GM12892 (cell line): Measurements from ENCODE around the gene CLDN18. TPM values are rescaled to one million over a fixed set of nuclear protein-coding genes. Genes with fewer than 3 reads are reported as not detected.

ENCODE experiments used
- DNase-seq: peaks from one replicate; pipeline ENCODE4 v3.0.0; 2011; ENCODE audit not compliant: insufficient read length
- FAIRE-seq: peaks from 2 replicates; lab custom pipeline; 2011; peaks lifted over from hg19 to GRCh38; lab: Jason Lieb, UNC
- POLR2A ChIP-seq: IDR thresholded peaks from 2 replicates; pipeline ENCODE4 v1.6.1; 2011; ENCODE audit warnings: low read depth, low read length, control low read depth
- POLR2AphosphoS5 ChIP-seq: IDR thresholded peaks from 2 replicates; pipeline ENCODE4 v1.6.1; 2011; ENCODE audit warnings: low read depth, low read length, control low read depth
- TAF1 ChIP-seq: IDR thresholded peaks from 2 replicates; pipeline ENCODE4 v1.6.1; 2011; ENCODE audit warnings: low read depth, mild to moderate bottlenecking, control low read depth, low read length, borderline replicate concordance
- polyA plus RNA-seq: library from polyadenylated mRNA; unstranded; fragments of >200 nt; gene quantifications from one replicate; pipeline ENCODE4 v1.2.1, GENCODE V29; 2012; ENCODE audit warnings: missing spikeins, inconsistent platforms; ENCODE audit not compliant: missing spikeins

Gene CLDN18
- polyA plus RNA-seq = not detected

DNA sequence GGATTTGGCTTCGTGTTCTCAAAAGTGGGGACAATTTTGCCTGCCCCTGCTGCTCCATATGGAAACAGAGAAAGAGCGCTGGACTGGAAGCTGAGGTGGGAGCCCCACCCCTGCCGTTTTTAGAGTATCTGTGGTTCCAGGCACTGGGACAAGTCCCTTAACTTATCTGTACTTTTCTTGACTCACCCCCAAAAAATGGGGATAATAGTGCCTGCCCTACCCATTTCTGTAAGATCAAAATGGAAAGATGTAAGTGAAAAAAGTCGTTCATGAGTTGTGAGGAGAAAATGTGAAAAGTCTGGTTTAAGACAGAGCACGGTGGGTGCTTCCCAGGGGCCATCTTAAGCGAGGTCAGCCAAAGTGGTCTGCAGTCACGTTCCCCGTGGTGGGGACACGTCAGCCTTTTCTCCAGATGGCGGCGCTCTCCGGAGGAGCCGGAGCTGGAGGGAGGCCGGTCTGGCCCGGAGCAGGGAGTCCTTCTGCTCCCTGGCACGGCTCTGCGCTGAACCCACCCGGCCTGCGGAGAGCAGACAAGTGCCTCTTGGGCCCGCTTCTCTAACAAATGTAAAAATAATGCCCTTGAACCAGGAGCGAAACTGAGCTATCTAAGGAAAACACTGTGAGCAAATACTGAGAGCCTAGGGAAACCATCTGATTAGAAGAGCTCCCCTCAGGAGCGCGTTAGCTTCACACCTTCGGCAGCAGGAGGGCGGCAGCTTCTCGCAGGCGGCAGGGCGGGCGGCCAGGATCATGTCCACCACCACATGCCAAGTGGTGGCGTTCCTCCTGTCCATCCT lies at the start of gene CLDN18:
TSS of gene CLDN18 (plus strand) at position 690 of the 797 bp plus-strand sequence. CDS start at position 751, 61 bp downstream.
- no peak for FAIRE-seq
- DNase-seq = no peak
- no peak for TF ChIP-seq POLR2AphosphoS5
- TF ChIP-seq TAF1 = no peak
- TF ChIP-seq POLR2A = no peak

- DNase-seq (no peak), FAIRE-seq (no peak)
- TF ChIP-seq TAF1 = no peak
- no peak for TF ChIP-seq POLR2A
- TF ChIP-seq POLR2AphosphoS5 = no peak
These were observed 47.7 kb upstream of the CLDN18 start for GRCh38 chr3:137962251-137962650.

- FAIRE-seq = no peak
- DNase-seq = no peak
- TF ChIP-seq TAF1 (no peak), POLR2A (no peak), POLR2AphosphoS5 (no peak)
These were observed 46.5 kb upstream of the CLDN18 start for GRCh38 chr3:137963463-137963862.

GRCh38 chr3:137970914-137971831 lies 38.8 kb upstream of the CLDN18 start:
- FAIRE-seq (peak; percentile 97), DNase-seq (no peak)
- TF ChIP-seq POLR2AphosphoS5 (no peak), POLR2A (no peak), TAF1 (no peak)

GRCh38 chr3:137972396-137972795 lies 37.6 kb upstream of the CLDN18 start:
- no peak for DNase-seq
- TF ChIP-seq POLR2AphosphoS5 = no peak
- TF ChIP-seq TAF1 = no peak
- no peak for TF ChIP-seq POLR2A
- FAIRE-seq = no peak

- FAIRE-seq (no peak), DNase-seq (no peak)
- TF ChIP-seq POLR2A (no peak), POLR2AphosphoS5 (no peak)
These were observed 31.6 kb upstream of the CLDN18 start for GRCh38 chr3:137978328-137978727.

- TF ChIP-seq POLR2AphosphoS5 (no peak), TAF1 (no peak), POLR2A (no peak)
- FAIRE-seq (peak; percentile 87), DNase-seq (no peak)
These were observed 22.2 kb upstream of the CLDN18 start for GRCh38 chr3:137987723-137988122.

DNA sequence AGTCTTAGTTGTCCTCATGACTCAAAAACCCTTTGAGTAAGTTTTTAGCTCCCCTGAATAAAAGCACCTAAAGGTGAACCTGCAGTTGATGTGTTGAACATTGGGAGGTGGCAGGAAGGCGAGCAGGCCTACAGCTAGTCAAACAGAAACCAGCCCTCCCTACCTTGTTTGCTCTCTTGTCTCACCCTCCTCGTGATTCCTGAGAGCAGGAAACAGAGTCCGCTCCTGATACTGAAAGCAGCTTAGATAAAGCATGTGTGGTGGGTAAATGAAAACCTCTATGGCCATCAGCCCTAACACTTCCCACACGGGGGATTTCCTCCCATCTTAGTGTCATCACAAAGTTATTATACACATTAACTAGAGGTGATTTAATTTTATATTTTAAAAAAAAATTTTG lies 21.8 kb upstream of the CLDN18 start:
- FAIRE-seq = peak; percentile 98

DNA sequence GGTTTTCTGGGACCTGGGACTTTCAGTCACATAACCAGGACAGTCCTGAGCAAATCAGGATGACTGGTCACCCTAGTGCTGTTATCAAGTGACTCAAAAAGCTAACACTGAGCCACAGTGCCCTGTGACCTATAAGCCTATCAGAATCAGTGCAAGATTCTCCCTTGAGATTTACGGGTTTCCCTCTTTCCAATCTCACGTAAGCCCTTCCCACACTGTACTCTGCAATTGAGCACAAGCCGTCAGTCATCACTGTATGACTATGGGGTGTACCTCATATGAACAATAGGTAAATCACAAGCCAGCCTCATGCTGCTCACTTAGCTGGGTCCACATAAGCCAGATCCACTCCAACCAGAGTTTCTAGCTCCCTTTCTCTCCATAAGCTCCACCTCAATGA lies 21.0 kb upstream of the CLDN18 start:
- no peak for DNase-seq
- peak; percentile 96 for FAIRE-seq

More for the DNA sequence above, 21.8 kb upstream of the CLDN18 start:
- TF ChIP-seq POLR2A = no peak
- TF ChIP-seq TAF1 = no peak
- no peak for TF ChIP-seq POLR2AphosphoS5
- no peak for DNase-seq

DNA sequence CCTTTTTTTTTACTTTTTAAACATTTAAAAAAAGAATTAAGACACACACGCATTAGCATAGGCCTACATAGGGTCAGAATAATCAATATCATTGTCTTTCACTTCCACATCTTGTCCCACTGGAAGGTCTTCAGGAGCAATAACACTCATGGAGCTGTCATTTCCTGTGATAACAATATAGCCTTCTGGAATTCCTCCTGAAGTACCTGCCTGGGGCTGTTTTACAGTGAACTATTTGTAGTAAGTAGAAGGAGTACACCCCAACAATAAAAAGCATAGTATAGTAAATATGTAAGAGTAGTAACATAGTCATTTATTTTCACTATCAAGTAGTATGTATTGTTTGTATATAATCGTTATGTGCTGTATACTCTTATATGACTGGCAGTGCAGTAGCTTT lies 19.5 kb upstream of the CLDN18 start:
- FAIRE-seq = no peak

More for the DNA sequence above, 21.0 kb upstream of the CLDN18 start:
- TF ChIP-seq TAF1 (no peak), POLR2A (no peak), POLR2AphosphoS5 (no peak; the same call in 1 of the 2 replicates)

GRCh38 chr3:137992592-137992991 lies 17.4 kb upstream of the CLDN18 start:
- FAIRE-seq (peak; percentile 83), DNase-seq (no peak)
- no peak for TF ChIP-seq POLR2AphosphoS5
- TF ChIP-seq TAF1 = no peak
- TF ChIP-seq POLR2A = no peak

More for the DNA sequence above, 19.5 kb upstream of the CLDN18 start:
- no peak for DNase-seq
- TF ChIP-seq POLR2A = no peak
- no peak for TF ChIP-seq POLR2AphosphoS5
- no peak for TF ChIP-seq TAF1
